Activated CD4-positive, CD25-positive, alpha-beta regulatory T cell treated with anti-CD3 and anti-CD28 coated beads, Interleukin-2, amount 50 U/mL, for 72 hours (primary cell): ENCODE data around the gene CXCL12.

ENCODE experiments used
- DNase-seq: peaks from one replicate; pipeline ENCODE4 v3.0.0; 2021

CXCL12 gene

GRCh38 chr10:44362866-44363711, 21.8 kb downstream of the CXCL12 start:
- no peak for DNase-seq

DNA sequence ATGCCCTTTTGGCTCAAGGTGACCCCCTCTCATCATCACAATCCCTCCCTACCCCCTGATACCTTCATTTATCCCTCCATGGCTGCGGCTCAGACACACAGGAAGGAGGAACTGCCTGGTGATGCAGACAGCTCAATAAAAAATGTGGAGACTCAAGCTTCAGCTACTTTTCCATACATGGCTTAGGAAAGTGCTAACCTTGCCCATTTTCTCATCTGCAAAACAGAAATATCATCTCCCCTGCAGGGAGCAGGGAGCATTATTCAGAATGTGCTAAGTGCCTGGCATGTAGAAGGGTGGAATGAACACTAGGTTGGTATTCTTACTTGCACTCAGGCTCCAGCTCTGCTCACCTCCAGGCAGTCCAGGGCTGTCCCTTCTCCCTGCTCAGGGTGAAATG, 23.8 kb downstream of the CXCL12 start:
- DNase-seq: no peak

- no peak for DNase-seq
Measured at GRCh38 chr10:44358080-44358771, 26.7 kb downstream of the CXCL12 start.

- no peak for DNase-seq
Measured at GRCh38 chr10:44357023-44357540, 27.8 kb downstream of the CXCL12 start.

- DNase-seq: no peak
Measured at GRCh38 chr10:44356139-44357022, 28.5 kb downstream of the CXCL12 start.

- DNase-seq: no peak
Measured at GRCh38 chr10:44355630-44356029, 29.3 kb downstream of the CXCL12 start.

GRCh38 chr10:44354771-44355170, 30.1 kb downstream of the CXCL12 start:
- DNase-seq: no peak

DNA sequence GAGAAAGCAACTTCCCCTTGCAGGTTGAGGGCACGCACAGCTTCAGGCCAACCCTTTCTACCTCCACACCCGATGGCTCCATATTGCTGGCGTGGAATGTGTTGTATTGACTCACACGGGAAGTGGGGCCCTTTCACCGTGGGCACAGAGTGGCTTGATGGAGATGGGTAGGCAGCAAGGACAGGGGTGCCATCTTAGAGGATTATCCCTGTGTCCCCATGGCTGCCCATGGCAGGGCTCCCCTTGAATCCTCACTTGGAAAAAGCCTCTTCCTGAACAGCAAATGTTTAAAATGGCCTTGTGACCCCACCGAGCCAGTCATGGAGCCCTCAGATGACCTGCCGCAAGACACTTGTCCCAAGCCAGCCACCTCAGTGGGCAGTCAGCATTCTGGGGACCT, 31.2 kb downstream of the CXCL12 start:
- DNase-seq: no peak

- no peak for DNase-seq
Measured at GRCh38 chr10:44353128-44353390, 31.8 kb downstream of the CXCL12 start.

GRCh38 chr10:44352316-44353127, 32.4 kb downstream of the CXCL12 start:
- DNase-seq: no peak

DNA sequence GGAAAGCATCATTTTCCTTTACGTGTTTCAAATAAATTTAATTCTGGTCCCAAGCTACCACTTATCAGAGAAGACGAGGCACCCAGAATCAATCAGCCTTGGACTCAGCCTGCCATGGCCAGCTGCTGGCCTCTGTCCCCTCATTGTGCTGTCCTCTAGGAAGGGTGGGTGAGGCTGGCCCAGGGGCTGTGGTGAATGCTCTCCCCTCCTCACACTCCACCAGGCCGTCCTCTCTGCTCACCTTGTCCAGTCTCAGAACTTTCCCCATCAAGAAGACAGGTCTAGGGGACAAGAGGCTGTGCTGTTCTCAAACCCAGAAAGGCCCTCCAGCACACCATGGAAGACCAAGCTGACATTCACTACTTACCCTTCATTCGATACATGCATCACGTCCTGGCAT, 36.4 kb downstream of the CXCL12 start:
- DNase-seq: no peak

GRCh38 chr10:44347609-44348400, 37.1 kb downstream of the CXCL12 start:
- no peak for DNase-seq

- no peak for DNase-seq
Measured at GRCh38 chr10:44344727-44345126, 40.2 kb downstream of the CXCL12 start.

DNA sequence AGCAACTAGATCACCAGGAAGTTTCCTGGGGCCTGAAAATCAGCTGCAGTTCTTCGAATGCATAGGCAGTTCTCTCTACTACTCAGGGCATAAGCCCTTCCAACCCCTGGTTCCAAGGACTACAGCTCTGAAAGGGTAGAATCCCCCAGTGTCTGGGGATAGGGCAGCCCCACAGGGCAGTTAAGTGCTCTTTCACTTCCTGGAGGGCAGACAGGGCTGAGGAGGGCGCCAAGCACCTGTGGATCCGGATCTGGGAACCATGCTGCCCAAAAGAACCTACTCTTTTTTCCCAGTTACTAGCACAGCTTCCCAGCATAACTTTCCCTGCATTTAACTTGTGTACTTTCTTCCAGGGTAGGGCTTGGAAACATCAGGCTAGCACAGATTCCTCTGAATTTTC, 41.1 kb downstream of the CXCL12 start:
- DNase-seq: no peak

GRCh38 chr10:44341886-44342285, 43.0 kb downstream of the CXCL12 start:
- no peak for DNase-seq

- no peak for DNase-seq
Measured at GRCh38 chr10:44340557-44340956, 44.3 kb downstream of the CXCL12 start.

GRCh38 chr10:44339218-44339617, 45.7 kb downstream of the CXCL12 start:
- no peak for DNase-seq

GRCh38 chr10:44337081-44337480, 47.8 kb downstream of the CXCL12 start:
- no peak for DNase-seq

GRCh38 chr10:44335330-44336021, 49.4 kb downstream of the CXCL12 start:
- DNase-seq: no peak

DNA sequence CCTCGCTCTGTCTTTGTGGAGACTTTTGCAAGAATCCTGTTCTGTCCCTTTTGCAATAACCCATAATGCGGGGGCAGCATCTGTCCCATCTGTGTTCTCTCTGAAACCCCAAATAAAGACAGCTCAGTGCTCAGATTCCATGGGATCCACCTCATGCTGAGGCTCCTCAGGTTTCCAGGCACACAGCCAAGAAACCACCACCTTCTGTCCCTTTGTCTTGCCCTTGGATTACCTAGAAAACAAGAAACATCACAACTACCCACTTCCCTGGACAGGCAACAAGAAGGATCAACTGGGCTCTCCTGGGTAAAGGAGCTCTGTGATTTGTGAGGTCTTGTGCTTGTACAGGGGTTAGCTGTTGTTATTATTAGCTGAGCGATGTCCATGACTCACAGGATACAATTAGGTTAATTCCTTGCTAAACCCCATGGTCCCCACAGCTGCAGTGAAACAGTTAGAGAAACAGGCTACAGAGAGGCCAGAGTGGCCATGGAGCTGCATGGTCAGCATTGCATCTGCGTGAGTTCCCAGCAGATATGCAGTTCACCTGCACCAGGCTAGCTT, 50.2 kb downstream of the CXCL12 start:
- DNase-seq: no peak

DNA sequence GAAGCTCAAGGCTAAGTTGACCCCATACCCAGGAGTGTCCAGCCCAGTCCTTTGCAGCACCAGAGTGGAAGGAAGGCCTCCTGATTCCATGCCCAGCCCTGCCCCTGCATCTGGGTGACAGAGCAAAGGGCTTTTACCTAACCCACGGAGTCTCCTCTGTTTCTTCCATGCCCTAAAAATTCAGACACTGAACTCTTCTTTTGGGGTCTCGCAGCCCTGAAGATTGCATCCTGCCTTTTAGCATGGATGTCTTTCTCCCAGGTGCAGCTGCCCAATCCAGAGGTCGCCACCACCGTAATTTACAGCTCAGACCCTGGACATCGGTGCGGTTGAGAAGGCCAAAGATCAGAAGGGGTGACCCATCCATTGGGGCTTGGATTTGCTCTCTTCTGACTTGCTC, 50.8 kb downstream of the CXCL12 start:
- no peak for DNase-seq
